Activated T-cell treated with anti-CD3 and anti-CD28 coated beads, Interleukin-2, amount 50 U/mL, for 24 hours (primary cell): ENCODE measurements around the gene COX19.
"Not testable (repeated sequence)": the region's sequence is repeated elsewhere in the genome, so short reads cannot be mapped to it uniquely, and the experiment has no call there.

Experiments used
- DNase-seq: peaks from one replicate; pipeline ENCODE4 v3.0.0-alpha.2; 2020
- H3K27ac Mint-ChIP-seq: 2 replicates; pipeline ENCODE4 v1.8.0; 2020; ENCODE audit warnings: mild to moderate bottlenecking, mixed read lengths
- H3K27me3 Mint-ChIP-seq: 2 replicates; pipeline ENCODE4 v1.8.0; 2020; ENCODE audit warnings: mixed read lengths
- H3K36me3 Mint-ChIP-seq: 2 replicates; pipeline ENCODE4 v1.8.0; 2020; ENCODE audit warnings: low read depth, mixed read lengths
- H3K4me1 Mint-ChIP-seq: 2 replicates; pipeline ENCODE4 v1.8.0; 2020; ENCODE audit warnings: low read depth, mixed read lengths
- H3K4me3 Mint-ChIP-seq: 2 replicates; pipeline ENCODE4 v1.8.0; 2020; ENCODE audit warnings: mild to moderate bottlenecking, moderate library complexity, mixed read lengths
- H3K9me3 Mint-ChIP-seq: 2 replicates; pipeline ENCODE4 v1.8.0; 2020; ENCODE audit warnings: mixed read lengths

The COX19 gene

DNA sequence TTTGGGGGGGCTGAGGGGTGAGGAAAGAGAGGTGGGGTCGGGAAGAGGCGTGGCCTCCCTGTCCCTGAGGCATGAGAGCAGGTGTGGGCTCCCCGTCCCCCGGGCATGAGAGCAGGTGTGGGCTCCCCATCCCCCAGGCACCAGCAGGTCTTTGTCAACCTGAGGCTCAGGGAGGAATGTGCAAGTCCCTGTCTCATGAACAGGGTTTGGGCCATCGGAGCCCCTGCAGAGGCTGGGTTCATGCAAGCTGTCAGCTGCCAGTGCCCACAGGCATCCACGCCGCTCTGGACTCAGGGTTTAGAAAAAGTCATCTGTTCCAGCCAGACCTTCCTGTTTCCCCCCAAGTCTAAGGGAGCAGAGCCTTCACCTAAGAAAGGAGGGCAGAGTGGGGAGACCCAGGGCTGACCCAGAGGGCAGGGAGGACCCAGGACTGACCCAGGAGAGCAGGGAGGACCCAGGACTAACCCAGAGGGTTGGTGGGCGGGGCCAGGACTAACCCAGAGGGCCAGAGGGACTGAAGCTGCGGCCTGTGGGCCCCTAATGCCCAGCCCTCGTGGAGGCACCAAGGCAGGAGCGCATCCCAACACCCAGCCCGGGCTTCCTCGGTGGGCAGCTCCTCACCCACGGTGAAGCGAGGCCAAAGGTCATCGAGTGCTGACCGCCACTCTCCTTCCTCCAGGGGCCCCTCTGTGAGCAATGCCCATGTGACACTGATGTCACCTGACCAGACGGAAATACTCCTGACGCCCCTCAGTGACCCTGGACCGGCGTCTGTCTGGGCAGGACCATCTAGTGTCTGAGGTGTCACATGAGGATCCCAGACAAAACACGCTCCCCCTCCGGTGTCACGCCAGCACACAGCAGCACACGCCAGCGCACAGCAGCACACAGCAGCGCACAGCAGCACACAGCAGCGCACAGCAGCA is 40.1 kb upstream of the COX19 start:
- no peak for DNase-seq
- peaks cover 12% of the 10 kb centered on the region for H3K36me3 Mint-ChIP-seq
- no peak overlapping the region for H3K27ac Mint-ChIP-seq
- no peaks in the 10 kb centered on the region for H3K9me3 Mint-ChIP-seq
- H3K4me3 Mint-ChIP-seq: no peak overlapping the region
- H3K27me3 Mint-ChIP-seq: no peaks in the 10 kb centered on the region
- H3K4me1 Mint-ChIP-seq: peaks cover 19% of the 10 kb centered on the region

DNA sequence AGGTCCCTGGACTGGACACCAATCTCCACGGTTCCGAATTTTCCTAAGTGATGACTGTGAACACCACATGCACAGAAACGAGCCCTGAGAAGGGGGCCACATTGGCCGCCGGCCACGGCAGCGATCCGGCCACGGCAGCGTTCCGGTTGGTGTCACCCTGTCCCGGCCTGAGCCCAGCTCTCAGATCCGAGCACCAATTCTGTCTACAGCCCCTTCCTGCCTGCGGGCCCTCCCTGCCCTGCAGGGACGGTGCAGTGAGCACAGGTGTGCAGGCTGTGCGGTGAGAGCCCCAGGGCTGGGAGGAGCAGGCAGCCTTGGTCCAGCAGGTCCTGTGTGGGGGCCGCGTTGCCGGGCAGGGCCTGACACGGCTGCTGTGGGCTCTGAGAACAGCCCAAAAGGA is 39.3 kb upstream of the COX19 start:
- Mint-ChIP-seq H3K27me3 (no peaks in the 10 kb centered on the region), H3K9me3 (no peaks in the 10 kb centered on the region), H3K27ac (no peak overlapping the region), H3K36me3 (peaks cover 15% of the 10 kb centered on the region), H3K4me3 (no peak overlapping the region), H3K4me1 (peaks cover 19% of the 10 kb centered on the region)
- DNase-seq: no peak

DNA sequence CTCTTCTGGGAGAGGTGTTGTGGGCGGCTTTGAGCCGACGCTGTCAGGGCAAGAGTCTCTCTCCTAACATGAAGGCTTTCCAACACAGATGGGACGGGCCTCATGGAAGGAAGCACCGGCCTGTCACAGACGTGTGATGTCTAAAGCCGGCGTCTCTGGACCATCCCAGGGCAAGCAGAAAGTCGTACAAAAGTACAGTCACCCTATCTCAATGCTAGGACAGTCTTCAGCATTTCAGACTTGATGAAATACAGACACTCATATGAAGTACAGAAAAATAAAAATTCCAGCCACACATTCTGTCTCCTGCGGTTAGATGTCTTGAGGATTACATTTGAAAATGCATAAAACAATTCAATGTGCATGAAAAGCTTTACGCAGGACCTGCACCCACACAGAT is 38.2 kb upstream of the COX19 start:
- no peaks in the 10 kb centered on the region for H3K27me3 Mint-ChIP-seq
- H3K4me3 Mint-ChIP-seq: no peak overlapping the region
- DNase-seq: no peak
- H3K27ac Mint-ChIP-seq: peak overlapping the region; percentile 0
- H3K4me1 Mint-ChIP-seq: peaks cover 19% of the 10 kb centered on the region
- no peaks in the 10 kb centered on the region for H3K9me3 Mint-ChIP-seq
- peaks cover 23% of the 10 kb centered on the region for H3K36me3 Mint-ChIP-seq

DNA sequence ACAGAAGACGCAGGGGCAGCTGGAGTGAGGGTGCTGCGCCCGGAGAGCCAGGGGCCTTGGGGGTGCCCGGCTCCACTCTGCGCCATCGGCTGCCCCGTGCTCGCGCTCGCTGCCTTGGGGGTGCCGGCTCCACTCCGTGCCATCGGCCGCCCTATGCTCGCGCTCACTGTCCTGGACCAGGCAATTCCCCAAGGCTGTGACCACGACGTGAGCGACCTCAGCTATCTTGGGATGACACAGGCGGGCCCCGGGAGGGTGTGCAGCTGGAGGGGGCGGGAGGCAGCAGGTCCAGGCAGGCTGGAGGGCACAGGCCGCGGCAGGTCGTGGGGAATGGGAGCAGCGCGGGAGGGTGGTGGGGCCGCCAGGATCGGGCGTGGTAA is 37.4 kb upstream of the COX19 start:
- no peak for DNase-seq
- H3K36me3 Mint-ChIP-seq: peaks cover 17% of the 10 kb centered on the region
- H3K4me1 Mint-ChIP-seq: peaks cover 13% of the 10 kb centered on the region
- H3K9me3 Mint-ChIP-seq: no peaks in the 10 kb centered on the region
- no peaks in the 10 kb centered on the region for H3K27me3 Mint-ChIP-seq
- H3K4me3 Mint-ChIP-seq: no peak overlapping the region
- H3K27ac Mint-ChIP-seq: no peak overlapping the region

DNA sequence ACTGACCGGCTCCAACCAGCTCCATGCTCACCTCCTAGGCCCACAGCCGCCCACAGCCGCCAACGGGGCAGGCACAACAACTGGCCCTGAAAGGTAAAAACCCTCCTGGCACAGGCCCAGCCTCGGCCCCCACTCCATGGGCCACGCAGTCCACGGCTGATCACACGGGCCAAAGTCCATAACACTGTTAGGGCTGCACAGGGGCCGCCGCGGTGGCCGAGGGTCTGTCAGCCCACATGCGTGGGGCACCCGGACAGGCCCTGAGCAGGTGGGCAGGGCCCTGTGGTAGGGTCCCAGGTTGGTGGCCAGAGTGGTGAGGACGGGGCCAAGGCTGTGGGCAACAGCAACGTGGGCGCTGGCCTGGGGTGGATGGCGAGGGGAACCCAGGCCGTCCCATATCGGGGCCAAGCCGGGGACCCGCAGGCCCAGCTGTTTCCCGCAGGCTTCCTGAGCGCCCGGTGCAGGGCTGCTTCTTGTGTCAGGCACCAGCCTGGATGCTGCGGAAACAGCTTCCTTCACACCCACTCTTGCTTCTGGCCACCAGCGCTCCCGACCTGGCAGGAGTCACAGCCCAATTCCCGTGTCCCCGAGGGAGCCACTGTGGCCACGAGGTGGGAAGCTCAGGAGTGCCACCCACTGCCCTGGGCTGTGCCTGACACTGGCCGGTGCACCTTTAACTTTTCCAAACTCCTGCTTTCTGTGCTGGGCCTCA is 36.8 kb upstream of the COX19 start:
- Mint-ChIP-seq H3K4me3 (no peak overlapping the region), H3K36me3 (peaks cover 17% of the 10 kb centered on the region), H3K4me1 (peaks cover 13% of the 10 kb centered on the region), H3K27ac (no peak overlapping the region), H3K9me3 (no peaks in the 10 kb centered on the region), H3K27me3 (no peaks in the 10 kb centered on the region)
- no peak for DNase-seq

DNA sequence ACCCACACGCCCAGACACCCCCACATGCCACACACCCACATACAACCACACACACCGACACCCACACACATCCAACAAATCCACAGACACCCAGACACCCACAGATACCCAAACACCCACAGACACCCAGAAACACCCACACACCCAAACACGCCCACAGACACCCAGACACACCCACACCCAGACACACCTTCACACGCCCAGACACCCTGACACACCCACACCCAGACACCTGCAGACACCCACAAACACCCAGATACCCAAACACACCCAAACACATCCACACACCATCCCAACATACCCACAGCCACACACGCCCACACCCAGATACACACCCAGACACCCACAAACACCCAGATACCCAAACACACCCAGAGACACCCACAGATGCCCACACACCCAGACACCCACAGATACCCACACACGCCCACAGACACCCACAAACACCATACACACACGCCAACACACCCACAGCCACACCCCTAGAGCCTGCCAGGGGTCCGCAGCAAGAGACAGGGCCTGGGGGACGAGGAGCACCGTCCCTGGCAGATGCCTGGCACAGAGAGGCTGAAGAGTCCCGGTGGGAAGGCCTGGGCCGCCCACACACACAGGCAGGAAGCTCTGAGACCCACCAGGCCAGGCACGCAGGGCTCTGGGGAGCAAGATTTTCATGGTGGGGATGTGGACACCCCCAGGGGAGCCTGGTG is 36.1 kb upstream of the COX19 start:
- no peak overlapping the region for H3K4me3 Mint-ChIP-seq
- H3K4me1 Mint-ChIP-seq: peaks cover 13% of the 10 kb centered on the region

DNA sequence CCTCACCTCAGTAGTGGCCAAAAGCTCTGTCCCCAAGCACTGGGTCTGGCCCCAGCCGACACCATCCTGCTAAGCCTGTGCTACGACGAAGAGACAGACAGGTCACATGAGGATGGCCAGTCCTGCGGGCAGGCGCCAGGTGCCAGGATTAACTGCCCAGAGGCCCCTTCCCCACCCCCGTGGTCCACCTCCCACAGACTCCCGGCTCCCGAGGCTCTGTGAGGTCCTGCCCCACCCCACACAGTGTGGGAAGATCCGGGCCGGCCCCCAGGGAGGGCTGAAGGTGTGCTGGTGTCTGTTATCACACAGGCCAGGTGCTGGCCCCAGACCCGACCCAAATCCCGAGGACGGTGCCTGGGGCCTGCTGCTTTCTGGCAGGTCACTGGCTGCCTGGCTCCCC is 34.9 kb upstream of the COX19 start:
- Mint-ChIP-seq H3K27me3 (no peaks in the 10 kb centered on the region), H3K9me3 (no peaks in the 10 kb centered on the region), H3K4me1 (peaks cover 13% of the 10 kb centered on the region), H3K27ac (no peak overlapping the region), H3K4me3 (no peak overlapping the region), H3K36me3 (peaks cover 21% of the 10 kb centered on the region)
- DNase-seq: no peak

More for the DNA sequence above, 36.1 kb upstream of the COX19 start:
- no peak for DNase-seq
- H3K27ac Mint-ChIP-seq: peak overlapping the region; percentile 76
- H3K27me3 Mint-ChIP-seq: no peaks in the 10 kb centered on the region
- peaks cover 17% of the 10 kb centered on the region for H3K36me3 Mint-ChIP-seq
- H3K9me3 Mint-ChIP-seq: no peaks in the 10 kb centered on the region

DNA sequence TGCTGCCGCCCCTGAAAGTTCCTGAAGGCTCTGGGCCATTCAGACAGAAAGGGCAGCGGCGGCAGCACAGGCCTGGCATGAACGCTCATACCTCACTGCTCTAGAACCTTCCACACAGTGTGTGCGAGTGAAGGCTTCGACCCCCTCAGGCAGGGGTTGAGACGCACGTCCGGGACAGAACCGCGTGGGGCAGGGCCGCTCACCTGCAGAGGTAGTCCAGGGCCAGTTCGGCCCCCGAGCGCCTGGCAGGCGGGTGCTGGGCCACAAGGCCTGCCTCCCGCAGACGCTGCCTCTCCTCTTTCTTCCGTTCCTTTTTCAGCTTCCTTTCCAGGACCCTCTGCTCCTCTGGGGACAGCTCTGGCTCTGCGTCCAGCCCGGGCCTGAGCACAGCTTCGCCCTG is 34.4 kb upstream of the COX19 start:
- Mint-ChIP-seq H3K27ac (no peak overlapping the region), H3K36me3 (peaks cover 21% of the 10 kb centered on the region), H3K4me1 (peaks cover 13% of the 10 kb centered on the region), H3K9me3 (no peaks in the 10 kb centered on the region), H3K27me3 (no peaks in the 10 kb centered on the region), H3K4me3 (no peak overlapping the region)
- DNase-seq: no peak

DNA sequence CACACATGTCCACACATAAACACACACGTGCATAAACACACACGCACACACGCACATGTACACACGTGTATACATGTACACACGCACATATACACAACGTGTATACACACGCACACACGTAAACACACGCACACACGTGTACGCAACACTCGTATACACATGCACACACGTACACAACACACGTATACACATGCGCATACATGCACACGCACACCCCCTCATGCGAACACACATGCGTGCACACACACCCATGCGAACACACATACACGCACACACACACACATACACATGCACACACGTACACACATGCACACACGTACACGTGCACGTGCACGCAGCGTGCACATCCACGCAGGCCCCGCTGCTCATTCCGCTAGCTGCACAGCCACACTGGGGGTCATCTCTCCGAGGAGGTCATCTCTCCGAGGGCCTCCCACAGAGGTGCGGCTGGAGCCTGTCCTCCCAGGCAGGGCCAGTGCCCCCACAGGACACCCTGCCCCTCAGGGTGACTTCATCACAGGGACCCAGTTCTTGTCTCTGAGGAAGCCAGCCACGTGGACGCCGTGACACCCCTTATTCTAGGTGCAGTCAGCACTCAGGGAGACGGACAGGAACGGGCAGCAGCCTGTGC is 33.5 kb upstream of the COX19 start:
- Mint-ChIP-seq H3K4me1 (peaks cover 10% of the 10 kb centered on the region), H3K27me3 (no peaks in the 10 kb centered on the region), H3K27ac (no peak overlapping the region), H3K9me3 (no peaks in the 10 kb centered on the region), H3K36me3 (peaks cover 24% of the 10 kb centered on the region), H3K4me3 (no peak overlapping the region)
- DNase-seq: no peak

DNA sequence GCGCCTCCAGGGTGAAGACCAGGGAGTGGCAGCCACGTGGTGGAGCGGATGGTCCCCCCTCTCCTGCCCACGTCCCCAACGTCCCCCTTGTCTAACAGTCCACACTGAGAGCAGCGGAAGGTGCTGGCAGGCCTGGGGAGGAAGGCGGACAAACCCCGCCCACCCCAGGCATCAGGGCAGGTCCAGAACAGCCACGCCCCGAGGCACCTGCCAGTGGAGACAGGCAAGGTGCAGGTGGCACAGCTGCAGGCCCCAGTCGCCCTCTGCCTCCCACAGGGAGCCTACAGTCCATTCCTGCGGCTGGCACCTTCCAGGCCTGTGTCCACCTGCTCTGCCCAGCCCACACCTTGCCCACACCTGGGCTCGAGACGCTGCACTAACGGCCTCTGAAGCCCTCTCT is 32.6 kb upstream of the COX19 start:
- Mint-ChIP-seq H3K36me3 (peaks cover 24% of the 10 kb centered on the region), H3K27ac (no peak overlapping the region), H3K4me1 (peaks cover 9% of the 10 kb centered on the region), H3K9me3 (no peaks in the 10 kb centered on the region), H3K4me3 (no peak overlapping the region), H3K27me3 (no peaks in the 10 kb centered on the region)
- DNase-seq: no peak

DNA sequence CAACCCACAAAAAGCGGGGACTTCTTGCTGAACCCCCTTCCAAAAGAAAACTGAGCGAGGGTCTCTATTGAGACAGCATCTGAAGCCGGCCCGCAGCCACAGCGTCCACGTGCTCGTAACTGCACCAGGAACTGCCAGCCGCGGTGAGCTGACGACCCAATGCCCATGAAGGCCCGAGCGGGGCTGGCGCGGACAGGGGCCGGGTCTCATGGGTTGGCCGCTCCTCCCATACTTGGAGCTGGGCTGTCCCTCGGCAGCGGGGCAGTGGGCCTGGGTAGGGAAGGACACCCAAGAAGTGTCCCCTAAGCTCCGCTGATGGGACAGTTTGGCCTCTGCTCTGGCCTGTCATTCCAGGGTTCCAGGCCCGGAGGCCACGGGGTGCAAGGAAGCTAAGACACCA is 30.0 kb upstream of the COX19 start:
- DNase-seq: no peak
- H3K27me3 Mint-ChIP-seq: no peaks in the 10 kb centered on the region
- no peaks in the 10 kb centered on the region for H3K4me1 Mint-ChIP-seq
- no peak overlapping the region for H3K4me3 Mint-ChIP-seq
- no peak overlapping the region for H3K27ac Mint-ChIP-seq
- no peaks in the 10 kb centered on the region for H3K9me3 Mint-ChIP-seq
- peaks cover 30% of the 10 kb centered on the region for H3K36me3 Mint-ChIP-seq

DNA sequence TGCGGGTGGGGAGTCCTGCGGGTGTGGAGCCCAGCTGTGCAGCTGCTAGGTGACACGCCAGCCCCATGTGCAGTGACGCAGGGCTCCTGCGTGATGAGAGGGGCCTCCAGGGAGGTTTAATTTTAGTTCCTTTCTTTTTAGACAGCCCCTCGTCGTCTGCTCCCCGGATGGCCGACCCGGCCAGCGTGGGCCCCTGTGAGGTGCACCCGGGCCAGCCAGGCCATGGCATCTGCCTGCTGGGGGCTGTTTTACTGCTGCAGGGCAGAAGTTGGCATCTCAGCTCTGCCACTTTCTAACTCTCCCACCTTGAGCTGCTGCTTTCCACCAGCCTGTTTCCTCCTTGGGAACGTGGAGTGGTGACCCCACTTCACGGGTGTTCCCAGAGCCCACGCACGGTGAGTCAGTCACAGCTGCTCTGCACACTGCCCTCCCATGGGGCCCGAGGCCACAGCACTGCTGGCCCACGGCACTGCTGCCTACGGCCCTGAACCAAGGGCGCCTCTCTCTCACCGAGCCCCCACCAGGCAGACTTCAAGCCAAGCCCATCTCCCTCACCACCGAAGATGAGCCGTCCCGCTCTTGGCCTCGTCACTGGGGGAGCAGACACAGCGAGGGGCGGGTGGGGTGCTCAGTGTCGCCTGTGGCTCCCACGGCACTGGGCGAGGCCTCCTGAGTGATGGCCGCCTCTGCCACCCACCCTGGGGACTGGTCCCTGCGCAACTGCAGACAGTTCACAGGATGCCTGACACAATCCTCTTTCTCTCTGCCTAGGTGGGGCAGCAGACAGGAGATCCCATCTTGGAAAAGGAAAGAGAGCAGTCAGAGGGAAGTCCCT is 28.9 kb upstream of the COX19 start:
- no peak overlapping the region for H3K27ac Mint-ChIP-seq
- DNase-seq: no peak
- no peak overlapping the region for H3K4me3 Mint-ChIP-seq

DNA sequence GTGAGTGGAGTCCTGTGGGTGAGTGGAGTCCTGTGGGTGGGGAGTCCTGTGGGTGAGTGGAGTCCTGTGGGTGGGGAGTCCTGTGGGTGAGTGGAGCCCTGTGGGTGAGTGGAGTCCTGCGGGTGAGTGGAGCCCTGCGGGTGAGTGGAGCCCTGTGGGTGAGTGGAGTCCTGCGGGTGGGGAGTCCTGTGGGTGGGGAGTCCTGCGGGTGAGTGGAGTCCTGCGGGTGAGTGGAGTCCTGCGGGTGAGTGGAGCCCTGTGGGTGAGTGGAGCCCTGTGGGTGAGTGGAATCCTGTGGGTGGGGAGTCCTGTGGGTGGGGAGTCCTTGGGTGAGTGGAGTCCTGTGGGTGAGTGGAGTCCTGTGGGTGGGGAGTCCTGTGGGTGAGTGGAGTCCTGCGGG is 27.1 kb upstream of the COX19 start:
- H3K27ac Mint-ChIP-seq, H3K4me1 Mint-ChIP-seq, DNase-seq, H3K27me3 Mint-ChIP-seq, H3K9me3 Mint-ChIP-seq, H3K4me3 Mint-ChIP-seq: not testable (repeated sequence)
- peaks cover 24% of the 10 kb centered on the region for H3K36me3 Mint-ChIP-seq

More for the DNA sequence above, 28.9 kb upstream of the COX19 start:
- Mint-ChIP-seq H3K9me3 (no peaks in the 10 kb centered on the region), H3K36me3 (peaks cover 23% of the 10 kb centered on the region), H3K4me1 (no peaks in the 10 kb centered on the region), H3K27me3 (no peaks in the 10 kb centered on the region)

DNA sequence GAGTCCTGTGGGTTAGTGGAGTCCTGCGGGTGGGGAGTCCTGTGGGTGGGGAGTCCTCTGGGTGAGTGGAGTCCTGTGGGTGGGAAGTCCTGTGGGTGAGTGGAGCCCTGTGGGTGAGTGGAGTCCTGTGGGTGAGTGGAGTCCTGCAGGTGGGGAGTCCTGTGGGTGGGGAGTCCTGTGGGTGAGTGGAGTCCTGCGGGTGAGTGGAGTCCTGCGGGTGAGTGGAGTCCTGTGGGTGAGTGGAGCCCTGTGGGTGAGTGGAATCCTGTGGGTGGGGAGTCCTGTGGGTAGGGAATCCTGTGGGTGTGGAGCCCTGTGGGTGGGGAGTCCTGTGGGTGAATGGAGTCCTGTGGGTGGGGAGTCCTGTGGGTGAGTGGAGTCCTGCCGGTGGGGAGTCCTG is 26.7 kb upstream of the COX19 start:
- not testable (repeated sequence) for H3K27me3 Mint-ChIP-seq
- peaks cover 27% of the 10 kb centered on the region for H3K36me3 Mint-ChIP-seq

More for the DNA sequence above, 26.7 kb upstream of the COX19 start:
- not testable (repeated sequence) for H3K4me1 Mint-ChIP-seq, H3K27ac Mint-ChIP-seq, DNase-seq, H3K9me3 Mint-ChIP-seq, H3K4me3 Mint-ChIP-seq
